Sigmoid colon (tissue), 4 donors: Measurements from ENCODE around the gene MED19.

Source experiments
- CTCF ChIP-seq, 4 experiments: fragments of 450-650 bp in 3 of 4; fragments of 200-600 bp in 1 of 4; IDR thresholded peaks; one replicate each; pipeline ENCODE4 v1.5.1; 2016 to 2019; ENCODE audit warnings: antibody characterized with exemption in 4 of 4, mild to moderate bottlenecking in 3 of 4, moderate library complexity in 2 of 4
- EP300 ChIP-seq, 4 donors: sonication (generic); formaldehyde crosslinking; IDR thresholded peaks; one replicate each; pipeline ENCODE4 v1.6.1; 2017; ENCODE audit warnings: antibody characterized with exemption in 4 of 4
- POLR2A ChIP-seq, 2 donors: fragments of 450-650 bp; IDR thresholded peaks; one replicate each; pipeline ENCODE4 v1.6.1; 2016; ENCODE audit warnings: antibody characterized with exemption in 2 of 2, mild to moderate bottlenecking in 2 of 2, moderate library complexity in 2 of 2
- POLR2AphosphoS5 ChIP-seq, 4 donors: sonication (generic); formaldehyde crosslinking; IDR thresholded peaks; one replicate each; pipeline ENCODE4 v1.6.1; 2017; ENCODE audit warnings: antibody characterized with exemption in 4 of 4

GRCh38 chr11:57698843-57699365 is 13.1 kb downstream of the MED19 start:
- no peak for TF ChIP-seq CTCF (IDR thresholded peaks at IDR 0.05)
- TF ChIP-seq POLR2A (IDR thresholded peaks at IDR 0.05) = no peak
- no peak for TF ChIP-seq POLR2AphosphoS5 (IDR thresholded peaks at IDR 0.05)
- TF ChIP-seq EP300 (IDR thresholded peaks at IDR 0.05) = no peak
